OCI-M2 (cell line): ENCODE measurements around the gene EFCAB11.
"Not testable (repeated sequence)": the region's sequence is repeated elsewhere in the genome, so short reads cannot be mapped to it uniquely, and the experiment has no call there.

Experiments
- DNase-seq: peaks from one replicate; lab custom pipeline; 2025; ENCODE audit not compliant: unreplicated experiment; lab: John Stamatoyannopoulos, UW

The EFCAB11 gene

GRCh38 chr14:89874091-89874490 is 80.4 kb downstream of the EFCAB11 start:
- not testable (repeated sequence) for DNase-seq

DNA sequence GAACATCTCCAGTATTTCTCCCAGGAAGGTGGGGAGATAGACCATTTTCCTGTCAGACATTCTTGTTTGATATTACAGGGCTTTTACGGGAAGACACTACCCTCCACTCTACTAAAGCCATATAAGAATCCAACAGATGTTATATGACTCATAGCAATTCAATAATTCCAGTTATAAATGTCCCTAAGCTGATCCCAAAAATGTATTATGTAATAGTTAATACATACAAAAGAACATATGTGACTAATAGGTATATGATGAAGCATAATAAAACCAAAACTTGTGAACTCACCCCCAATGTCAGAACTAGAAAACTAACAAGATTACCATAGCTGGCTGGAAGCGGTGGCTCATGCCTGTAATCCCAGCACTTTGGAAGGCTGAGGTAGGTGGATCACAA is 84.2 kb downstream of the EFCAB11 start:
- DNase-seq = no peak

DNA sequence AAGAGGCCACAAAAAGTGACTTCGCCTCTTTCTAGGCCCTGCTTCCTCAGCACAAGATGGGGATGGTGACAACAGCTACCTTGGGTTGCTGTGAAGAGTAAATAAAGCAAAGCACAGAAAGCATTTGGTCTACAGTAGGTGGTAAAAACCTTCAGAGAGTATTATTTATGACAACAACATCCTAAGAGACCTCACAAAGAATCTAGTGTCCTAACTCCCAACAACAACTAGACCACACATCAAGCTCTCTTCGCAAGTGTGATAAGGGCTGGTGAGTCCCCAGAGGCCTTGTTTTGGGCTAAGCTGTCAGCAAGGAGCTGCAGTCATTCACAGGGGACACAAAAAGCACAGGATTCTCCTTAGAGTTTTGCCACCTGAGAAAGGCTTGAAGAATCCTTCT is 84.9 kb downstream of the EFCAB11 start:
- no peak for DNase-seq

- no peak for DNase-seq
These were observed 88.1 kb downstream of the EFCAB11 start for GRCh38 chr14:89866458-89866857.

DNA sequence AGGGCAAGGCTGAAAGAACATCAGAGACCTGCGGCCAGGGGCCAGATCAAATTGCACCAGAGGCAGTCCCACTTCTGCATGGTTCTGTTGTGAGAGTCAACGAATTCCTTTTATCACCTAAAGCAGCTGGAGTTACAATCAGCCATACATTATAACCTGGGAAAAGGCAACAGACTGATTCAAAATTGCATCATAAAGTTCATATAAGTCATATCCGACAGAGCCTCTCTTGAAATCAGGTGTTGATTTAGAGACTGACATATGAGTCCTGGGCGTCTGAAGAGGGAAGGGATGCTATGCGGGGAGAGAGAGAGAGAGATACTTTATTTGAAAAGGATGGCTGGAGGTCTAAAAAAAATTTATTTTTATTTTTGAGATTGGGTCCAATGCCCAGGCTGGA is 89.4 kb downstream of the EFCAB11 start:
- no peak for DNase-seq

DNA sequence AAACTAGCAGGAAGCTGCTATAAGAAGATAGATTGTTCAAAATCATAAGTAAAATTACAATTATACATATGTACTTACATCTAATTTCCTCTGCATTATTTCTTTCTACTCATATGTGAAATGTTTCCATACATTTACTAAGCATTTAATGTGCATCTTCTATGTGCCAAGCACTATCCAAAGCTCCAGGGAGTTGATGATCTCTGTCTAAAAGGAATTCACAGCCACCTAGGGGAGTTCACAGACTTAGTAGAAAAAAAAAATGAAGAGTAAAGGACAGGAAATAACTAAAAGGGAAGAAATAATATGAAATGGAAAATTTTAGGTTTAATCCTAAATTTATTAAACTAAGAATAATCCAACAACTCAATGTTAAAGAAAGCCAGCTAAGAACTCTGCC is 91.7 kb downstream of the EFCAB11 start:
- no peak for DNase-seq

GRCh38 chr14:89861630-89862029 is 92.9 kb downstream of the EFCAB11 start:
- DNase-seq = no peak

GRCh38 chr14:89858089-89858488 is 96.4 kb downstream of the EFCAB11 start:
- DNase-seq = no peak

- no peak for DNase-seq
These were observed 97.6 kb downstream of the EFCAB11 start for GRCh38 chr14:89856871-89857345.

DNA sequence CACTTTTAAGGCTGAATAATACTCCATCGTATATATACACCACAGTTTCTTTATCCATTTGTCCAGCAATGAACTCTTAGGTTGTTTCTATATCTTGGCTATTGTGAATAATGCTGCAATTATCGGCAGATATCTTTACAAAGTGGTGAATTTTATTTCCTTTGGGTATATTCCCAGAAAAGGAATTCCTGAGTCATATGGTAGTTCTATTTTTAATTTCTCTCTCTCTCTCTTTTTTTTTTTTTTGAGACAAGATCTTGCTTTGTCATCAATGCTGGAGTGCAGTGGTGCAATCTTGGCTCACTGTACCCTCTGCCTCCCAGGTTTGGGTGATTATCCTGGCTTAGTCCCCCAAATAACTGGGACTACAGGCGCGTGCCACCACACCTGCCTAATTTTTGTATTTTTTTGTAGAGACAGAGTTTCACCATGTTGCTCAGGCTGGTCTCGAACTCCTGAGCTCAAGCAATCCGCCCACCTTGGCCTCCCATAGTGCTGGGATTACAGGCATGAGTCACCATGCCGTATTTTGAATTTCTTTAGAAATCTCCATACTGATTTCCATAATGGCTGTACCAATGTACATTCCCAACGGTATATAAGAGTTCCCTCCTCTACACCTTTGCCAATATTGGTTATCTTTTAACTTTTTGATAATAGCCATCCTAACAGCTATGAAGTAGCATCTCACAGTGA is 98.4 kb downstream of the EFCAB11 start:
- no peak for DNase-seq

DNA sequence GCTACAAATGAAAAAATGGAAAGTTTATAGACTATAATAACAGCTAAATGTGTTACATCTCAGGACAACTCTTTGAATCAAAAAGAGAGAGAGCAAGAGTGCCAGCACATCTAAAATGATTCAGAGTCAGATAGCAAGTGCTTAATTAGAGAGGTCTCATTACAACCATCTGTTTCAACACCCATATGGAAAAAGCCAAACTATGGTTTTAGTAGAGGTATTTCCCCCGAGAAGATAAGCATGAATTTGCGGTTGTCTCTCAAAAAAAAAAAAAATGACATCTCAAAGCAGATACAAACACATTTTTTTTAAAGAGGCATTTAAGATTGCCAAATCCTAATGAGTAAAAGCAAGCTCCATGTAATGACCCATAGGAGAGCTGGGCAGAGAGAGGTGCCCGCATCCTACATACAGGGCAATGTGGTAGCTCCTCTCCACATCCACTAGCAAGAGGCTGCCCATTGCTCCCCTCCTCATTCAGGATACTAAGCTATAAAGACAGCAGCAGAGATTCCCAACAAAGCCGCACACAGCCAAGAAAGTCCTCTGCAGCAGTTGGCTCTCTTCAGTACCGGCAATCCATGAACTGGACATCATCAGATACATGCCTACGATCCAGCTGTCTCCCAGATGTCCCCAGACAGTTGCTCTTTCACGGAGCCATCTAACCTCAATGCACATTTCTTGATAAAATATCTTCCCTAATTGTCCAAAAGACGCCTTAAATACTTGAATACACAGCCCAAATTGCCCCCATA is 100.4 kb downstream of the EFCAB11 start:
- no peak for DNase-seq

DNA sequence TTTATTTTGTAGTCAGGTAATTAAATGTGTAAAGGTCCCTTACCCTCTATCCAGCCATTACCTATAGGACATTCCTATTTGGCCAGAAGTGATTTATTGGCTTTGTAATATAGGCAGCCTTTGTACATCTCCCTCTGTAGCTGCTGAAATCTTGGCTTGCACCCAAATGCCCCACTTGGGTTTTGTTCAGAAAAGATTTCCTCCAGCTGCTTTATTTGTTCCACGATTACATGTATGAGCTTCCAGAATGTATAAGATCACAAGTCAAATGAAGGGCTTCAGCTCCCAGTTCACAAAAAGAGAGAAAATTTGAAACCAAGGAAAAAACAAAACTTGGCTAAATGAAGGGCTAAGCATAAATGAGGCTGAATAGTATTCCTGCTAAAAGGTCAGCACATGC is 103.4 kb downstream of the EFCAB11 start:
- no peak for DNase-seq

DNA sequence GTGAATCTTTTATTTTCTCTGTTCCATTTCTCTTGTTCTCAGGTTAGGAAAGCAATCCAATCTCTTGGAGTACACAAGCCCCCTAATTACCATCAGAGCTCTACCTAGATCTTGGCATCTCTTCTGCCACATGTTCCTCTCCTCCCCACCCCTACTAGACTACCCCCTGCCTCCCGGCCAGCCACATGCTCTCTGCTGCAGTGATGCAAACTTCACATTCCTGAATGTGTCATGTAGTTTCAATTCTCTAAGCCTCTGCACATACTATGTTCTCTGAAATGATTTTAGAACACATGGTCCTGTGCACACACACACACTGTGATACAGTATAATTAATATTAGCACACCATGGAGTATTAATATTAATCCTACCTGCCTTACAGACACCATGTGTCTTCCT is 104.6 kb downstream of the EFCAB11 start:
- DNase-seq = no peak

DNA sequence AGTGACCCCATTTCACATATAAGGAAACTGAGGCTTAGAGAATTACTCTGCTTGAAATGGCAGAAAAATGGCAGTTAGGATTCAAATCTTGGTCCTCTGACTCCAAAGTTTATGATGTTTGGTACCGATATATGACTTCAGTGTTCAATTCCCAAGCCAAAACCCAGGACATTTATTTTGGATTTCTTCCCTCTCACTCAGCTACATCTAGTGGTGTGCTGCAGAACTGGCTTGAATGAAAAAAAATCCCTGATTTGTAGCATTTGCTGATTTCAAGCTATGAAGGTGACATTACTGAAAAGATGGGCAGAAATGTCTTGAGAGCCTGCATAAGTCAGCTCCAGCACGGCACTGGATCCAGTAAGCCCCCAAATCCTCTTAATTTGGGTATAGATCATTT is 106.4 kb downstream of the EFCAB11 start:
- no peak for DNase-seq

DNA sequence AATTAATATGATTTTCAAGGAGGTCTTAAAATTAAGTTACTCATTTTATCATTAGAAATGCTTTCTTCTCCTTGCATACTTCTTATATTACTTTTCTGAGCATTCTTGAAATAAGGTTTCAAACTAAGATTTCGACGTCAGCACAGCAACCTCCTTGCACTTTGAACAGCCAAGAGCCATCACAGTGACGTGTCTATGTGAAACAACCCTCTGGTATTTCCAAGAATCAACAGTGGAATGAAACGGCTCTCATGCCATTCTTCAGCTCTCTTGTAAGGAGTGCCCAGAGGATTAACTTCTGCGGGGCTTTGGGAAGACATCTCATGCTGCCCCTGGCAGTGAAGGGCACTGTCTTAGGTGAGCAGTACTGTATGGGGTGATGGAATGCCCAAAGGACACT is 109.2 kb downstream of the EFCAB11 start:
- no peak for DNase-seq

- no peak for DNase-seq
These were observed 110.0 kb downstream of the EFCAB11 start for GRCh38 chr14:89844508-89844907.

DNA sequence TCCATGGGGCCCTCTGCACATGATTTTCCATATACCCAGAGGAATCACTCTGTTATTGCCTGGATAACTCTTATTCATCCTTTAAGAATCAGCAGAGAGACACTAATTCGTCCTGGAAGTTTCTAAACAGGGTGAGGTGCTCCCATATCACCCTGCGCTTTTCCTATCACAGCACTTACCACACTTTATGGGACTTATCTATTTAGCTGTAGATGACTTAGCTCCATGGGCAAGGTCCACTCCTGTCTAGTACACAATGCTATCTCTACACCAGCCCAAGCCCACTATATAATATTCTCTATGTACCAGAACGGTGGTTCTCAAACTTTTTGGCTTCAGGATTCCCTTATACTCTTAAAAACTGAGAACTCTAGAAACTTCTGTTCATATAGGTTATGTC is 111.7 kb downstream of the EFCAB11 start:
- DNase-seq = no peak

- no peak for DNase-seq
These were observed 112.7 kb downstream of the EFCAB11 start for GRCh38 chr14:89841851-89842250.

DNA sequence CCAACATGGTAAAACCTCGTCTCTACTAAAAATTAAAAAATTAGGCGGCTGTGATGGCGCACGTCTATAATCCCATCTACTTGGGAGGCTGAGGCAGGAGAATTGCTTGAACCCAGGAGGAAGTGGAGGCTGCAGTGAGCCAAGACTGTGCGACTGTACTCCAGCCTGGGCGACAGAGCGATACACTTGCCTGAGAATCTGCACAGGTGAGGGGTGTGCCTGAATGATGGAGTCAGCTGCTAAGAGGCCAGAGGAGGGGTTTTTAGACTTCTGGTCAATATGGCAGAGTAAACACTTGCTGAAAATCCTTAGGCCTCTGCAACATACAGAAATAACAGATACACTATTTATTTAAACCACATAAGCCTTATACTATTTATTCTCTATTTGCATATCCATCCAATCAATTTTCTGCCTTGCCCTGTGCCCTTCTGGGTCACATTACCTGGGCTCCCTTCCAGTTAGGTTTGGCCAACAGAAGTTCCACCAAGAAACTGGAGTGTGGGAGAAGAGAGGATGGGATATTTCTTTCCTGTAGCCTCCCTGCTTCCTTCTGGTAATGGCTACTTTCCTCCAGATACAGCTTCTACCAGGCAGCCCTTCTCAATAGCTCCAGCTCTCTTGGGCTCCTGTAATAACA is 117.6 kb downstream of the EFCAB11 start:
- no peak for DNase-seq

DNA sequence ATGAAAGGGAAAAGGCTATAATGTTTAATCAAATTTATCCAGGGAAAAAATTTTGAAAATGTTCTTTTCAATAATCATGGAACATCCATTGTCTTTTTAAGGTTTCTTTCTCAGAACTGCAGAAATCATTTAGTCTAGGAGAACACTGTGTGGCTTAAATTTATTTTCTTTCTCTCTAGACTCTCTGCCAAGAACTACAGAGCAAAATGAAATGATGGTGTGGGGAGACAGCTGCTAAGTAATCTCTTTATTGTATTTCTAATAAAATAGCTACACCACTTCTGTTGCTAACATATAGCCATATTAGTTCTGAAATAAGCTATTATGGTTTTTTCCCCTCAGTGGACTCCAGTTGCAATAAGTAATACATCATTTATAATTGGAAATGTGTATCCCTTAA is 120.9 kb downstream of the EFCAB11 start:
- no peak for DNase-seq

- no peak for DNase-seq
These were observed 121.4 kb downstream of the EFCAB11 start for GRCh38 chr14:89833120-89833532.
